HEK293T (cell line): ENCODE data around the gene NETO2.

Experiments used
- BHLHE40 ChIP-seq: fragments of 450-650 bp; IDR thresholded peaks from 2 replicates; pipeline ENCODE4 v1.6.1; 2016; ENCODE audit warnings: mild to moderate bottlenecking, moderate library complexity, borderline replicate concordance
- NFRKB ChIP-seq: fragments of 450-650 bp; IDR thresholded peaks from 2 replicates; pipeline ENCODE4 v1.6.1; 2016; ENCODE audit warnings: mild to moderate bottlenecking, moderate library complexity

- TF ChIP-seq NFRKB, result no peak
- no peak for TF ChIP-seq BHLHE40
Measured at GRCh38 chr16:47057630-47057993, 86.1 kb downstream of the NETO2 start.
